GM21825 (cell line): ENCODE measurements around the gene PHKB.
"Not testable (repeated sequence)": the region's sequence is repeated elsewhere in the genome, so short reads cannot be mapped to it uniquely, and the experiment has no call there.

ENCODE experiments used
- ATAC-seq: cut with Tn5 transposase; IDR thresholded peaks from one replicate; pipeline ENCODE4 v1.9.1; 2021; ENCODE audit warnings: mild to moderate bottlenecking, moderate library complexity; ENCODE audit not compliant: unreplicated experiment

PHKB gene

GRCh38 chr16:47554587-47554986, 93.5 kb downstream of the PHKB start:
- not testable (repeated sequence) for ATAC-seq

GRCh38 chr16:47561286-47561685, 100.2 kb downstream of the PHKB start:
- ATAC-seq, result no peak

GRCh38 chr16:47562366-47562765, 101.2 kb downstream of the PHKB start:
- ATAC-seq, result no peak

- ATAC-seq, result no peak
Observed at GRCh38 chr16:47565454-47565853, 104.3 kb downstream of the PHKB start.

- no peak for ATAC-seq
Observed at GRCh38 chr16:47567321-47567720, 106.2 kb downstream of the PHKB start.

GRCh38 chr16:47568351-47568750, 107.2 kb downstream of the PHKB start:
- no peak for ATAC-seq

- no peak for ATAC-seq
Observed at GRCh38 chr16:47571049-47571448, 109.9 kb downstream of the PHKB start.

GRCh38 chr16:47571711-47572110, 110.6 kb downstream of the PHKB start:
- no peak for ATAC-seq

- ATAC-seq, result peak; percentile 43
Observed at GRCh38 chr16:47574091-47575054, 113.2 kb downstream of the PHKB start.

GRCh38 chr16:47577029-47577428, 115.9 kb downstream of the PHKB start:
- ATAC-seq, result no peak

GRCh38 chr16:47578033-47578432, 116.9 kb downstream of the PHKB start:
- no peak for ATAC-seq

- ATAC-seq, result no peak
Observed at GRCh38 chr16:47578573-47578972, 117.4 kb downstream of the PHKB start.

- ATAC-seq, result no peak
Observed at GRCh38 chr16:47581114-47581513, 120.0 kb downstream of the PHKB start.

GRCh38 chr16:47584464-47585225, 123.5 kb downstream of the PHKB start:
- ATAC-seq, result no peak

GRCh38 chr16:47586121-47586520, 125.0 kb downstream of the PHKB start:
- no peak for ATAC-seq

- ATAC-seq, result no peak
Observed at GRCh38 chr16:47590472-47590871, 129.3 kb downstream of the PHKB start.

- no peak for ATAC-seq
Observed at GRCh38 chr16:47592232-47592631, 131.1 kb downstream of the PHKB start.

- ATAC-seq, result peak; percentile 70
Observed at GRCh38 chr16:47599512-47599911, 138.4 kb downstream of the PHKB start.

GRCh38 chr16:47600376-47600775, 139.2 kb downstream of the PHKB start:
- no peak for ATAC-seq

- no peak for ATAC-seq
Observed at GRCh38 chr16:47604306-47604705, 143.2 kb downstream of the PHKB start.

- no peak for ATAC-seq
Observed at GRCh38 chr16:47611042-47611441, 149.9 kb downstream of the PHKB start.
